NCI-H524 (cell line): ENCODE data around the gene SF3B6.
A peak's percentile ranks its signal among the peaks of the same experiment; 100 is the strongest.
"Not testable (repeated sequence)": the region's sequence is repeated elsewhere in the genome, so short reads cannot be mapped to it uniquely, and the experiment has no call there.

Experiments
- DNase-seq, 2 experiments: peaks; one replicate each; lab custom pipeline; 2025; lab: John Stamatoyannopoulos, UW

The SF3B6 gene, protein sequence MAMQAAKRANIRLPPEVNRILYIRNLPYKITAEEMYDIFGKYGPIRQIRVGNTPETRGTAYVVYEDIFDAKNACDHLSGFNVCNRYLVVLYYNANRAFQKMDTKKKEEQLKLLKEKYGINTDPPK

DNA sequence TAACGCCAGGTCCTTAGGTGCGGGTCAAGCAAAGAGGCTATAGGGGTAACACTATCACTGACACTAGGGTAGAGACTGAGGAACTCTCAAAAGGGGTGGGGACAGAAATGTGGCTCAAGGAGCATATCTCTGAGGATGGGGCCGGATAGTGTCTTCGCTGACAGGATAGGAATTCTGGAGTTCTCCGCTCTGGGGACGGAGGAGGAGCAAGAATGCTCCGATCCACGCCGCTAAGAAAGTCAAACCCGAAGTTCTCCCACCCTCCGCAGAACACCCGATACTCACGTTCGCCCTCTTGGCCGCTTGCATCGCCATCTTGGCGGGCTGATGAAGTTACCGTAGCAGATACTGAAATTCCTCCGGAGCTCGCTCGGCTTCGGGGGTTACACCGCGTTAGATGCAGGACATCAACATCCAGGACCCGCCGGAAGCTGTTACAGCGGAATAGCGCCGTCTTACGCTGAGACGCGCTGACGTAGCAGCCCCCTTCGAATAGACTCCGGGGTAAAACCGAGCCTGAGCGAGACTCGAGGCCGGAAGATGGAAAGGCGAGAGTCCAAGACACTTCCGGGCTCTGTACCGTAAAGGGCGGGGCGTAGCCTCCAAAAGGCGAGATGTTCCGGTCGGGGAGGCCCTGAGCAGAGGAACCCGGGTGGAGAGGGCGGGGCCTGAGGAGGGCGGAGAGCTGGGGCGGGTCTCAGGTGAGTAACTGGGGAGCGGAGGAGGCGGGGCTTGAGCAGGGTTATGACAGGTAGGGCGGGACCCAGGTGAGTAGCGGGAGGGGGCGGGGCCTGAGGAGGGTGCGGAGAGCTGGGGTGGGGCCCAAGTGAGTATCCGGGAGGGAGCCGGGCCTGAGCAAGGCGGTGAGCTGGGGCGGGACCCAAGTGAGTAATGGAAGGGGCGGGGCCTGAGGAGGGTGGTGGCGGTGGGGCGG lies at the start of gene SF3B6:
Gene SF3B6 (minus strand): TSS at position 412 of the 934 bp plus-strand sequence. CDS start 97 bp downstream, at position 315.
- peak; percentile 99 to 100 for DNase-seq

DNA sequence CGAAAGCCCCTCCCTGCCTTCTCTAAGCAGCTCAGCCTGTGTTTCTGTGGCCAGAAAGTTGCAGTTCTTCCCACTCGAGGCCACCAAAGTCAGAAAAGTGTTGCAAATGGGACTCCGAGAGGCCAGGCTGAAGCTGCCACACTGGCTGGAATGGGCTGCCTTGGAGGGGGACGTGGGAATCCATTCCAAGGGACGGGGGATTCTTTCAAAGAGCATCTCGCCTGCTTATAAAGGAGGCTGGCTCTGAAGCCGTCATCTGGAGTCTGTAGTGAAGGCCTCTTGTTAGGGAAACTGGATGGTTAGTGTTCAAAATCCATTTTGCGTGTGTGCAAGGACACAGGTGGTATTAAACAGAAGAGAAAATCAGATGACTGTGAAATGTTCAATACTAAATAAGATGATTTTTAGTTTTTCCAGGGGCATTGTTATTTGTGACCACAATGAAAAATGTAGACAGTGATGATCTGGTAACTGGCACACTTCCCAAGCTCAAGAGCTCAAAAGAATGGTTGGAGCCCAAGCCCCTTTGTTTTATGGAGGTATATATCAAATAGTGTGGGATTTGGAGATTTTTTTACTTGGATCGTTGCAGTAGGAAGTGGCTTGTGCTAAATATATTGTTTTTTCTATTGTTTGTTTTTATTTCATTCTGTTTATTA lies 47.9 kb upstream of the SF3B6 start:
- peak; percentile 21 to 62 for DNase-seq

DNA sequence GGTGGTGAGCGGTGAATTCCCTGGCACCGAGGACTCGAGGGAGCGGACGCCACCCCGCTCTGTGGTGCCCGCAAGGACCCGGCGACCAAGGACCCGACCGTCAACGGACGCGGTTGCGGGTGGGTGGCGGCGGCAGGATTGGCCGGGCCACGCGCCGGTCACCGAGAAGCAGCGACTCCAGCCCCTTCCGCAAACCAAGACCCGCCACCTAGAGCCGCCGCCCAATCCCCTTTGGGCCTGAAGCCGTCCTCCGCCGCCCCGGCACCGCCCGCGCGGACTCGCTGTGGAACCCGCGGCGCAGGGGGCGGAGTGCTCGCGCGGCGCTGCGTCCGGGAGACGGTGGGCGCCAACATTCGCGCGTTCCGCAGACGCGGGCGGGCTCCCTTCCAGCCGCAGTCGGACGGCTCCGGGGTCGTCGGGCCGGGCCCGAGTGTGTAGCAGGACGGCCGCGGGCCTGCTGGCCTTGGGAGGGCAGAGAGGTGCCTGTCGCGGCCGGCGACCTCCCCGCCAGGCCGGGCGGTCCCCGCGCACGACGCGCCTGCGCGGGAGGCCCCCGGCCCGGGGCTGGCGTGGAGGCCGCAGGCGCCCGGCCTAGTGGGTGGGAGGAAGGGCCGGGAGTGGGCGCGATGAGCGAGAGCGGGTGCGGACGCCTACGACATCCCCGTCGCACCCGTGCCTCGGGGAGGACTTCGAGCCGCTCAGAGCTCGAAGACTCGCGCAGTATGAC lies 47.2 kb upstream of the SF3B6 start, which contains the start of the genes FAM228B and PFN4:
Gene FAM228B (plus strand): TSS at position 275 of the 727 bp plus-strand sequence. CDS start 893 bp downstream, outside the sequence.
Gene PFN4 (minus strand): TSS at position 140 of the 727 bp plus-strand sequence. CDS start 799 bp downstream, outside the sequence.
- peak; percentile 78 to 83 for DNase-seq

DNA sequence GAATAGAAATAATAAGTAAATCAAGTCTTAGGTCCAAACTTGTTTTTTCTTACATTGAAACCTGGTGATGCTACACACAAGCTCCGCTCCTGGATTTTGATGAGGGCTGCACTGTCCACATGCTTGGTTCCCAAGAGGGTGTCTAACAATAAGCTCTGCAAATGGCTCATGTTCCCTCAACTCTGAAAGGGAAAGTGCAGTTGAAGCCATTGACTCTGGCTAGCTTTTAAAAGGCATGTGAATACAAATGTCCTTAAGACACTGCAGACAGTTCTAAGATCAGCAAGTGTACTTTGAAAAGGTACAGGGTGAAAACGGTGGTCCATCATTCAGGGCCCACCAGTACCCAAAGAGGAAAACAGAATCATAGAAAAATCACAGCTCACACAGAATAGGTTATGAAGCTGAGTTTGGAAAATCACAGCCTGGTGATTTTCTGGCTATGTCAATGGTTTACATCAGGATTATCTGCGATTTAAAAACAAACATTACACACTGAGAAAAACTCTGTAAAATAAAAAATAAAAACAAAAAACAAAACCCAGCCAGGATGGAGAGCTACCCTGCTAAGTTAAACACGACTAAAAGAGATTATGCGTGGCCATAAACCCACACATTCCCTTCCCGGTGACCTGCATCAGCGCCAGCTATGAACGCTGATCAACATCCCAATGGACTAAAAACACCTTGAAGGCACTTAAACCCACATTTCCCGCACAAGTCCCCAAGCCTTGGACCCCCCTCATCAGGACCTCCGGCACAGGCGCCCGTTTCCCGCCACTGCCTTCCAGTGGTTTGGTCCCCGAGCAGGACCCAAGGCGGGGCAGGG lies 46.5 kb upstream of the SF3B6 start:
- DNase-seq, result peak in 1 of 2 experiments; percentile 28

DNA sequence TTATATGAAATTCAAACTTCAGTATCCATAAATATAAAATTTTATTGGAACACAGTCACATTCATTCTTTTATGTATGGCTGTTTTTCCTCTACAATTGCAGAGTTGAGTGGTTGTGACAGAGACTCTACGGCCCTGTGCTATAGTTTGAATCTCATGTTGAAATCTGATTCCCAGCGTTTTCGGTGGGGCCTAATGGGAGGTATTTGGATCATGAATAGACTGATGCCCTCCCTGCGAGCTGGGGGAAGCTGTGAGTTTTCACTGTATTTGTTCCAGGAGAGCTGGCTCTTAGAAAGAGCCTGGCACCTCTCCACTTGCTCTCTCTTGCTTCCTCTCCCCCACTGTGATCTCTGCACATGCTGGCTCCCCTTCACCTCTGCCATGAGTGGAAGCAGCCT lies 45.3 kb upstream of the SF3B6 start:
- no peak for DNase-seq

DNA sequence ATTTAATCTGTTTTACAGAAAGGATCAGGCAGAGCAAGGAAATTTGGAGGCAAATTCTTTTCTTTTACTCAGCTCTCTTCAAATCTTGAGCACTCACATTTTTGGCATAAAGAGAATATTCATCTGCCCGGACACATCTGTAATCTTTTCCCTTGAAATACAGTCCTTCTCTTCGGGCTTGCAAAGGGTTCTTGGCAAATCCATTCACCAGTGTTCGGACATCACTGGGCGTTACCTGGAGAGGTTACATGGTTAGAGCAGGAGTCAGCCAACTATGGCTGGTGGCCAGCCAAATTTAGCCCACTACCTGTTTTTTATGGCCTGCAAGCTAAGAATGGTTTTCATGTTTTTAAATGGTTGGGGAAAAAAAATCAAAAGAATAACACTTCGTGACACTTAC lies 44.9 kb upstream of the SF3B6 start:
- no peak for DNase-seq

DNA sequence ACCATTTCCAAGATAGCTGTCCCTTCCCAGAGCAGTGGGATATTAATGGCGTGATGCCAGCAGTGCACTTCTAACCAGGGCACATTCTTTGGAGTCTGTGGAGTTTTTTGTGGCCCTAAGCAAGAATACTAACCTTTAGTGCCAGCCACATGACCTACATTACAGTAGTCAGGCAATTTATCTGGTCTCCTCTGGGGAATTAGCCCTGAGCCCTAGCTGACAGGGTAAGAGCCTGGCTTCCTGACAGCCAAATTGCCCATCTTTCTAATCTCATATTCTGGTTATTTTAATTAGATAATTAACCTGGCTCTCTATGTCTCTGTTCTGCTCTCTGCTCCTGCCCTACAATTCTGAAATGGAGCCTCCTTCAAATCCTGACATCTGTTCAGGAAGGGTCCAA lies 41.8 kb upstream of the SF3B6 start:
- DNase-seq, result peak; percentile 5 to 48

DNA sequence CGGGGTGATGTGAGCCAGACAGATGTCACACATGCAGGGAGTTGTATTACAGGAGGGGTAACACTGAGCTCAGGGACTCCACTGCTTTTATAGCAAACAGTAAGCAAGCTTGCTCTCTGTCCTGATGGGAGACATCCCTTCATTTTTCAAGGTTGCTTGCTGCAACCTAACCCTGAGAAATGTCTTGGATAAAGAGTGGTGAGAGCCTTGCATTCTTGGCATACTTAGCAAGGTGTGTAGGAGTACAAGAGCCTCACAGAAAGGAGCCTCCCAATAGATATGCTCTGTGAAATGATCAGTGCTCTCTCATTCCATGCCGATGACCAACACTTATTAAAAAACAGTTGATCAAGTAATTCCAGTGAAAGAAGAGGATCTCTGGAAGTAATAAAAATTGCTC lies 38.9 kb upstream of the SF3B6 start:
- no peak for DNase-seq

DNA sequence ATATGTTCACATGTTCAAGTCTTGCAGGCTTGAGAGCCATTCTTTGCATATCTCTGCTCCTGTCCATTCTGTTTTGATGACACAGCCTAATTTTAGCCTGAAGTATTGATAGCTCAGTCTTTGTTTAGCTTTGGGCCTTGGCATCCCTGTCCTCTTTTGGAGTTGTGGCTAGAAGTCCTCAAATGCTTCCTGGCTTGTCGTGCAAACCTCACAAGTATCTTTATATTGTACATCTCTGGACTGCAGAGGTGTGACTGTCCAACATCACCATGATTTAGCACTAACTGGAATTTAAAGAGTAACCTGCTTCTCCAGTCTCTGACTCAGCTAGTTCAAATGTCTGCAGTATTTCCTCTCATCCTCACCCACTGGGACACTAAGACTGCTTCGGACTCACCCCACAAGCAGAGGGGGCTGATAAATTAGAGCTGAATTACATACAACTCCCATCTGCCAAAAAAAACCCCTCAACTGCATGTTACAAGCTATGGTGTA lies 35.3 kb upstream of the SF3B6 start:
- no peak for DNase-seq

DNA sequence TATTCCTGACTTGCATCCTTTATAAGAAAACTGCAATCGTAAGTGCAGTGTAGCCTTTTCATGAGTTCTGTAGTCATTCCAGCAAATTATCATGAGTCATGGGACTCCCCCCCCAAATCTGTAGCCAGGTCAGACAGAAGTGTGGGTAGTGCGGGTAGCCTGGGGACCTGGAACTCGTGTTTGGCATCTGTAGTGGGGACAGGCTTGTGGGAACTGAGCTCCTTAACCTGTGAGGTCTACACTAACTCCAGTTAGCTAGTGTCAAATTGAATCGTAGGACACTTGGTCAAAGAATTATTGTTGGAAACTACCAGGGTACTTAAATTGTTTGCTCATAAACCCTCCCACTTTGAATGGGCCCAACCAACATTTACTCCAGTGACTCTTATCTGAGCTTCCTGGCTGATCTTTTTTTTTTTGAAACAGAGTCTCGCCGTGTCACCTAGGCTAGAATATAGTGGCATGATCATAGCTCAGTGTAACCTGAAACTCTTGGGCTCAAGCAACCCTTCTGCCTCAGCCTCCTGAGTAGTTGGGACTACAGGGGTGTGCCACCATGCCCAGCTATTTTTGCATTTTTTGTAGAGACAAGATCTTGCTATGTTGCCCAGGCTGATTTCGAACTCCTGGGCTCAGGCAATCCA lies 34.7 kb upstream of the SF3B6 start:
- DNase-seq, result no peak

DNA sequence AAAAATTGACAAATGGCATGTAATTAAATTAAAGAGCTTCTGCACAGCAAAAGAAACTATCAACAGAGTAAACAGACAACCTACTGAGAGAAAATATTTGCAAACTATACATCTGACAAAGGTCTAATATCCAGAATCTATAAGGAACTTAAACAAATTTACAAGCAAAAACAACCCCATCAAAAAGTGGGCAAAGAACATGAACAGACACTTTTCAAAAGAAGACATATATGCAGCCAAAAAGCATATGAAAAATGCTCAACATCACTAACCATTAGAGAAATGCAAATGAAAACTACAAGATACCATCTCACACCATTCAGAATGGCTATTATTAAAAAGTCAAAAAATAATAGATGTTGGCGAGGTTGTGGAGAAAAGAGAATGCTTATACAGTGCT lies 33.3 kb upstream of the SF3B6 start:
- not testable (repeated sequence) for DNase-seq

DNA sequence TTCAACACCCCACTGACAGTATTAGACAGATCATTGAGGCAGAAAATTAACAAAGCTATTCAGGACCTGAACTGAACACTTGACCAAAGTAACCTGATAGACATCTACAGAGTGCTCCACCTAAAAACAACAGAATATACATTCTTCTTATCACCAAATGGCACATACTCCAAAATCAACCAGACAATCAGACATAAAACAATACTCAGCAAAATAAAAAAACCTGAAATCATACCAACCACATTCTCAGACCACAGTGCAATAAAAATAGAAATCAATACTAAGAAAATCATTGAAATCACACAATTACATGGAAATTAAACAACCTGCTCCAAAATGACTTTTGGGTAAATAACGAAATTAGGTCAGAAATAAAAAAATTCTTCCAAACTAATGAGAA lies 31.2 kb upstream of the SF3B6 start:
- DNase-seq, result no peak

DNA sequence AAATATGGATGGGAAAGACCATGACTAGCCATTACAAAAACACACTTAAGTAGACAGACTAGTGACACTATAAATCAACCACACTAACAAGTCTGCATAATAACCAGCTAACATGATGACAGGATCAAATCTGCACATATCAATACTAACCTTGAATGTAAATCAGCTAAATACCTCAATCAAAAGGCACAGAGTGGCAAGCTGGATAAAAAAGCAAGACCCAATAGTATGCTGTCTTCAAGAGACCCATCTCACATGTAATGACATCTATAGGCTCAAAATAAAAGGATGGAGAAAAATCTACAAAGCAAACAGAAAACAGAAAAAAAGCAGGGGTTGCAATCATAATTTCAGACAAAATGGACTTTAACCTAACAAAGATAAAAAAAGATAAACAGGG lies 30.7 kb upstream of the SF3B6 start:
- no peak for DNase-seq

DNA sequence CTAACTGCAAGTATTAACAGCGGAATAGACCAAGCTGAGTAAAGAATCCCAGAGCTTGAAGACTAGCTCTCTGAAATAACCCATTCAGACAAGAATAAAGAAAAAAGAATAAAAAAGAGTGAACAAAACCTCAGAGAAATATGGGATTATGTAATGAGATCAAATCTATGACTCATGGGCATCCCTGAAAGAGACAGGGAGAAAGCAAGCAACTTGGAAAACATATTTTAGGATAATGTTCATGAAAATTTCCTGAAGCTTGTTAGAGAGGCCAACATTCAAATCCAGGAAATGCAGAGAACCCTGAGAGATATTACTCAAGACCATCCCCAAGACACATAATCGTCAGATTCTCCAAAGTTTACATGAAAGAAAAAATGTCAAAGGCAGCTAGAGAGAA lies 29.7 kb upstream of the SF3B6 start:
- no peak for DNase-seq

DNA sequence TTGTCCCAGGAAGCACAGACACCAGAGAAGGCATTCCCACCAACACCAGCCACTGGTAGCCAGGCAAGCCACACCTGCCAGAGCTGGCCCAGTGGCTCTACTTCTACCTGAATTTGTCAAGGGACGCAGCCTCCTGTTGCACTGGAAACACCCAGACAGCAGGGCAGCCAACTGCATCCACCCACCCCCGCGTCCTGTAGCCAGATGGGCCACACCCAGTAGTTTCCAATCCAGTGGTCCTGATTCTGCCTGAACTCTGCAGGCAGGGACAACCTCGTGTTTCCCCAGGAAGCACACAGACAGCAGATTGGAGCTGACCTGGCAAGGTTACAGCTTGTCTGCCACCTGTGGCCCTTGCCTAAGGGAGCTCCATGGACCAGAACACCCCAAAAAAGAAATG lies 28.8 kb upstream of the SF3B6 start:
- DNase-seq, result no peak

DNA sequence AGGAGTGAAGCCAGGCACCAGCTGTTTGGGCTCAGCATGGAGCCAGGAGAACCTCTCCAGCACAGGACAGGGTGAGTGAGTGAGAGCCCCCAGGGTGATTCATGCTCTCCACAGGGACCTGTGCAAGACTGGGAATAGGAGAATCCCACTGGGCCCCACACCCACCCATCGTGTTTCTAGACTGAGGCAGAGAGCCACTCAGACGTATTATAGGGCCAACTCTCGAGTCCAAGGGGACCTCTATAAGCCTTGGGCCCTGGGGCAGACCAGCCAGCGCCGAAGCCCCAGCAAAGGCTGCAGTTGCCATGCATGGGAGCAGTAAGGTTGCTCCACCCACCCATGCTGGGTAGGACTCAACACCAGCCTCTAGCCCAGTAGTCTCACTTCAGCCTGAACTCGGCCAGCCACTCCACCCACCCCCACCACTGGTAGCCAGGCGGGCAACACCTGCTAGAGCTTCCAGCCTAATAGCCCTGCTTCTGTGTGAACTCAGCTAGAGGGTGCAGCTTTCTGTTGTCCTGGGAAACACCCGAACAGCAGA lies 28.1 kb upstream of the SF3B6 start:
- no peak for DNase-seq

DNA sequence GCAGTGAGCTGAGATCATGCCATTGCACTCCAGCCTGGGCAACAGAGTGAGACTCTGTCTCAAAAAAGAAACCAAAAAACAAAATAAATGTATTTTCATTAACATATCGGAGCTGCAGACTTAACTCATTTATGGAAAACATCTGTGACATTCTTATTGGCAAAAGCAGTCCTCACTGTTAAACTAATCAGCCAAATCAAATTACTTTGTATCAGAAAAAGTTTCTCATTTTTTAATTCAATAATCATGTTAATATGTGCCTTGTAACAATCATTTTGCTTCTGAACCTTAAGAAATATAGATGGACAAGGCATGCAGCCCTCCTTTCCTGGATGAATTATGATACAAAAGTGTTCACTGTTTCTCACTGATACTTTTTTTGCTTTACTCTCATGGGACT lies 26.6 kb upstream of the SF3B6 start:
- no peak for DNase-seq

DNA sequence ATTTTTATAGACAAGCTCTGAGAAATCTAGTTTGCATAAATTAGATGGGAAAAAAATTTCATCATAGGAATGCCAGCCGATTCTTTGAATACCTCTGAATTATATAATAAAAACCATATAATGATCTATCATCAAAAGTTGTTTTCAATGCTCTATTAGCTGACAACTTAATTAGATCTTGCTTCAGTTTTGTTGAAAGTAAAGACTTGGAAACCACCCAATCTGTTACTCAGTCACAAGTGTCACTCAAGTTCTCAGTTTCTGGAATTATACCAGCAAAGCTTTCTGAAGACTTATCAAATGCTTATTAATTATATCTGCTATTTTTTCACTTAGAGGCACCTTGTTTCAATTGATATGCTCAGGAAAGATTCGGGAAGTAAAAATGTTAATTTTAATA lies 25.9 kb upstream of the SF3B6 start:
- no peak for DNase-seq

DNA sequence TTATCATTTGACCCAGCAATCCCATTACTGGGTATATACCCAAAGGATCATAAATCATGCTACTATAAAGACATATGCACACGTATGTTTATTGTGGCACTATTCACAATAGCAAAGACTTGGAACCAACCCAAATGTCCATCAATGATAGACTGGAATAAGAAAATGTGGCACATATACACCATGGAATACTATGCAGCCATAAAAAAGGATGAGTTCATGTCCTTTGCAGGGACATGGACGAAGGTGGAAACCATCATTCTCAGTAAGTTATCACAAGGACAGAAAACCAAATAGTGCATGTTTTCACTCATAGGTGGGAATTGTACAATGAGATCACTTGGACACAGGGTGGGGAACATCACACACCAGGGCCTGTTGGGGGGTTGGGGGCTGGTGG lies 24.6 kb upstream of the SF3B6 start:
- not testable (repeated sequence) for DNase-seq

DNA sequence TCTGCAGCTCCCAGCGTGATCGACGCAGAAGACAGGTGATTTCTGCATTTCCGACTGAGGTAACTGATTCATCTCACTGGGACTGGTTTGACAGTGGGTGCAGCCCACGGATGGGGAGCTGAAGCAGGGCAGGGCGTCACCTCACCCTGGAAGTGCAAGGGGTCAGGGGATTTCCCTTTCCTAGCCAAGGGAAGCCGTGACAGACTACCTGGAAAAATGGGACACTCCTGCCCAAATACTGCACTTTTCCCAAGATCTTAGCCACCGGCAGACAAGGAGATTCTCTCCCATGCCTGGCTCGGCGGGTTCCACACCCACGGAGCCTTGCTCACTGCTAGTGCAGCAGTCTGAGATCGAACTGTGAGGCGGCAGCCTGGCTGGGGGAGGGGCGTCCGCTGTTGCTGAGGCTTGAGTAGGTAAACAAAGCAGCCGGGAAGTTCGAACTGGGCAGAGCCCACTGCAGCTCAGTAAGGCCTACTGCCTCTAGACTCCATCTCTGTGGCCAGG lies 19.1 kb upstream of the SF3B6 start:
- not testable (repeated sequence) for DNase-seq
